Jurkat, Clone E6-1 (cell line): ENCODE results near the gene CNOT9.

Experiments
- DNase-seq: peaks from one replicate; pipeline ENCODE4 v3.0.0-alpha.2; 2011; ENCODE audit warnings: low read depth, low spot score
- H3K4me3 ChIP-seq: 2 replicates; pipeline ENCODE4 v1.5.1; 2011; ENCODE audit warnings: mild to moderate bottlenecking, low read length, control low read depth, moderate library complexity

The CNOT9 gene

DNA sequence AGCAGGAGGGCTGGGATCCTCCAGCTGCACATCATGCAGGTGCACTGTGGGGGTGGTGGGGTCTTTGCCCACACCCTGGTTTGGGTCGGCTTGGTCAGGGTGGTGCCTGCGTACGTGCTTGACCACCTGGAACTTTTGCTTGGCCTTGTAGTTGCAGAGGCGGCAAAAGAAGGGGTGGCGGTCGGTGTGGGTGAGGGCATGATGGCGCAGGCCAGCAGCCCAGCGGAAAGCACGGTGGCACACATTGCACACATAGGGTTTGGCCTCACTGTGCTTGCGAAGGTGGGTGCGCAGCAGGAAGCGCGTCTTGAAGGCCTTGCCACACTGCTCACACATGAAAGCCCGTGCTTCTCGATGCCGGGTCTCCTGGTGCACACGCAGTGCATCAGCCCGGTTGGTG, 69.7 kb downstream of the CNOT9 start:
- H3K4me3 ChIP-seq, result no peak overlapping the region
- DNase-seq, result no peak

DNA sequence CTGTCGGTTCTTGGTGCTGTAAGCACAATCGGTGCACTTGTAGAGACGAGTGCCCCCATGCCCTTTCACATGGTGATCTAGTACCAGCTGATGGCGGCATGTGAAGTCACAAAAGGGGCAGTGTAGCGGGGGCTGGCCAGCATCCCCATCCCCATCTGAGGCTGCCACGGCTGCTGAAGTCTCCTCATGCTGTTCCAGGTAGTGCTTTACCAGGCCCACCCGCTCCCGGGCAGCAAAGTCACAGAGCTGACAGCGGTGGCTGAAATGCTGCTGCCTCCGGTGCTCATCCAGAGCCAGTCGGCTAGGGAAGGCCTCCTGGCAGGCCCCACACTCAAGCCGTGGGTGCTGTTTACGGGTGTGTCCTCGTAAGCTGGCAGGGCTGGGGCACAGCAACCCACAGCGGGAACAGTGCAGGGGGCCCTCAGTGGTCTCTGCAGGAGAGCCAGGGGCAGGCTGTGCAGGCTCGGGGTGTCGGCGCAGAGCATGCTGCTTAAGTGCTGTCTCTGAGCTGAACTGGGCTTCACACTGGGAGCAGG, 73.5 kb downstream of the CNOT9 start:
- DNase-seq, result no peak
- H3K4me3 ChIP-seq, result no peak overlapping the region

DNA sequence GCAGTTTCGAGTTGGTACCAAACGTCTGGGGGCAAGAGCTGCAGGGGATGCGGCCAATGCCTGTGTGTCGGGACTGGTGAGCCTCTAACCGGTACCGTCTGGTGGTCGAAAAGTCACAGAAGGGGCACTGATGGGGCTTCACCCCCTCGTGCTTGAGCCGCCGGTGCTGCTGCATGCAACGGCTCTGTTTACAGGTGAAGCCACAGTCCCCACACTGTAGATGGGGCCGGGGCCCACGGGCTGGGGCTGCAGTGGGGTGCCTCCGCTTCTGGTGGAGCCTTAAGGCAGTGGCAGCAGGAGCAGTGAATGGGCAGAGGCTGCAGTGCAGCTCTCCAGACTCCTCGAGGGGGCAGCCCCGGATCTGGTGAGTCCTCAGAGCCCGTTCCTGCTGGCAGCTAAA, 74.1 kb downstream of the CNOT9 start:
- no peak for DNase-seq
- H3K4me3 ChIP-seq, result no peak overlapping the region

DNA sequence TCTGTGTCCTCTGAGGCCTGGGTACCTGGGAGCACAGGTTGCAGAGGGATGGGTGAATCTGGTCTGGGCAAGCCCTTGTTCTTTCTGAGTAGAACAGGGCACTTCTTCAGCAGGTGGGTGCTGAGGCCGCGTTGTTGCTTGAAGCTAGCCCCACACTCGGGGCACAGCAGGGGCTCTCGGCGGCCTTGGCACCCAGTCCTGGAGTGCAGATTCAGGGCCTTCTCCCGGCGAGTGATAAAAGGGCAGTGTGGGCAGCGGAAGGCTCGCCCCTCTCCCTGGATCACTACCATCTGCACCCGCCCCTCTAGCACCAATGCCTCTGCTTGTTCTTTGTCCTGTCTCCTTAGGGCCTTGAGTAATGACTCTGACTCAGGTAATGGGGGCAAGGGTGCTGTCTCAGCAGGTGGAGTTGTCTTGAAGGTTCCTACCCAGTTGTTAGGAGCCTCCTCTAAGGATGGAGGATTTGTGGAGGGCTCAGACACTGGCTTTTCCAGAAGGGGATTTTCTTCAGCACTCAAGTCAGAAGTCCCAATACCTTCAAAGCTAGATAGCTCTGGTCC, 75.2 kb downstream of the CNOT9 start:
- DNase-seq, result no peak
- H3K4me3 ChIP-seq, result no peak overlapping the region

DNA sequence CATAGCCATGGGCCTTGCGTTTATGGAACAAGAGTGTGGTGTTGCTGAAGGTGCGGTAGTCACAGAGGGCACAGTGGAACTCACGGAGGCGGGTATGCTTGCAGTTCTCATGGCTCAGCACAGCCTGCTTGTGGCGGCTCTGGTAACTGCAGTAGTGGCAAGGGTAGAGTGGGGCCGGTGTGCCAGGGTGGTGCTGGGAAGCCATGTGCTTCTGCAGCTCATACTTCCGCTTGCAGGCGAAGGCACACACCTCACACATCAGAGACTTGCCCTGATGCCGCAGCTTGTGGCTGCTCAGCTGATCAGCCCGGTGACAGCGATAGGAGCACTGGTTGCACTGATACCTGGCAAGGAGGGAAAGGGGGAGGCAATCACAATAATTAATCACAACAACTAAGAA, 76.1 kb downstream of the CNOT9 start:
- no peak overlapping the region for H3K4me3 ChIP-seq
- DNase-seq, result peak; percentile 82

DNA sequence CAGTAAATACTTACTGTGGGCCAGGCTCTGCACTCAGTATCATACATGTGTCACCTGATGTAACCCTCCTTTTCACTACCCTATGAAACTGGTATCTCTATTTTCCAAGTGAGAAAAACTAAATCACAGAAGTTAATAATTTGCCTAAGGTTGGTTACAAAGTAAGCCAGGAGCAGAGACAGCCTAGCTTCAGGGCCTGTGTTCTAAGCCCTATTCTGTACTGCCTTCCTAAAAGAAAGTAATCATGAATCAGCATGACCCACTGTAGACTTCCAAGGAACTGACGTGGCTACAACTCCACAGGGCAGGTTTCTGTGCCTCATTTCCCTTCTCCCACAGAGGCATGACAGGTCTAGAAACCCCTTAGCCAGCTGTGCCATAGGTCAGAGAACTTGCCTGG, 76.5 kb downstream of the CNOT9 start:
- no peak overlapping the region for H3K4me3 ChIP-seq
- DNase-seq, result no peak
